K562 (cell line): ENCODE data around the gene USH1G. TPM values are rescaled to one million over a fixed set of nuclear protein-coding genes. Genes with fewer than 3 reads are reported as not detected.

Experiments
- ATAC-seq: fragments of 200-7000 bp; cut with Tn5 transposase; 3 replicates; pipeline ENCODE4 v1.9.1; 2020; ENCODE audit warnings: moderate library complexity
- BruUV-seq: library from RNA; stranded (reverse); fragments of 400-500 nt; replicated peaks from 2 replicates; lab custom pipeline; 2021; lab: Mats Ljungman, UMichigan
- CTCF ChIA-PET: fragments of 300-600 bp; formaldehyde crosslinking; extraction: SDS; loops from one replicate; lab custom pipeline; 2021; ENCODE audit warnings: low intra/inter-chr PET ratio; lab: Yijun Ruan, JAX
- POLR2A ChIA-PET: fragments of 300-600, 350-650 bp; sonication (Branson Sonifier 250); formaldehyde crosslinking; extraction: SDS; loops from one replicate; lab custom pipeline; 2021; ENCODE audit warnings: antibody characterized with exemption, inconsistent platforms; lab: Yijun Ruan, JAX
- DNase-seq, 4 experiments: peaks; one replicate each; pipeline versions ENCODE4 v3.0.0 to v3.0.0-alpha.2; 2011 to 2018; ENCODE audit warnings: low spot score in 3 of 4, mixed read lengths in 3 of 4; ENCODE audit errors: extremely low read depth in 1 of 4
- FAIRE-seq: peaks from 2 replicates; lab custom pipeline; 2011; peaks lifted over from hg19 to GRCh38; lab: Jason Lieb, UNC
- H2AFZ ChIP-seq: 2 replicates; pipeline ENCODE4 v1.6.0; 2011; ENCODE audit warnings: low read depth, low read length, control low read depth, inconsistent platforms
- H3K27ac ChIP-seq: fragments of 200-600 bp; 3 replicates; pipeline ENCODE4 v1.8.0; 2011; ENCODE audit warnings: low read depth, mild to moderate bottlenecking, control low read depth, inconsistent platforms, low read length, moderate library complexity, mixed read lengths; ENCODE audit errors: extremely low read depth
- H3K27me3 ChIP-seq, 2 experiments: fragments of 300-600 bp in 1 of 2; 2 replicates in 1 of 2; 3 replicates in 1 of 2; pipeline versions ENCODE4 v1.6.0 to v1.8.0; 2011; ENCODE audit warnings: inconsistent platforms in 2 of 2, low read length in 2 of 2, mild to moderate bottlenecking in 1 of 2, mixed read lengths in 1 of 2, moderate library complexity in 1 of 2; ENCODE audit not compliant: control insufficient read depth in 2 of 2, insufficient read depth in 2 of 2
- H3K36me3 ChIP-seq: fragments of 300-600 bp; 3 replicates; pipeline ENCODE4 v1.8.0; 2011; ENCODE audit warnings: mild to moderate bottlenecking, low read length, inconsistent platforms; ENCODE audit not compliant: control insufficient read depth, insufficient read depth
- H3K4me1 ChIP-seq, 2 experiments: fragments of 200-600 bp in 1 of 2; replicated peaks in 1 of 2; 2 replicates in 1 of 2; 3 replicates in 1 of 2; pipeline versions ENCODE4 v1.5.1 to v1.8.0; 2011; ENCODE audit warnings: inconsistent platforms in 2 of 2, low read length in 2 of 2, mild to moderate bottlenecking in 1 of 2, mixed read lengths in 1 of 2, moderate library complexity in 1 of 2; ENCODE audit not compliant: control insufficient read depth in 2 of 2, insufficient read depth in 2 of 2
- H3K4me2 ChIP-seq: 2 replicates; pipeline ENCODE4 v1.6.1; 2011; ENCODE audit warnings: low read length, control low read depth, inconsistent platforms, mixed read lengths; ENCODE audit not compliant: insufficient read depth
- H3K4me3 ChIP-seq: fragments of 200-600 bp; sonication (generic), shearing (Covaris generic); 2 replicates; pipeline ENCODE4 v1.5.1; 2016; ENCODE audit warnings: control low read depth, inconsistent platforms
- H3K79me2 ChIP-seq: fragments of 200-600 bp; 3 replicates; pipeline ENCODE4 v1.8.0; 2011; ENCODE audit warnings: low read length, inconsistent platforms; ENCODE audit not compliant: control insufficient read depth, insufficient read depth
- H3K9ac ChIP-seq, 2 experiments: 2 replicates each; pipeline versions ENCODE4 v1.6.0 to v1.6.1; 2011; ENCODE audit warnings: low read depth in 2 of 2, low read length in 2 of 2, control low read depth in 1 of 2, inconsistent platforms in 1 of 2, mild to moderate bottlenecking in 1 of 2, mixed read lengths in 1 of 2; ENCODE audit not compliant: insufficient read depth in 1 of 2
- H3K9me1 ChIP-seq: one replicate; pipeline ENCODE4 v1.6.0; 2011; ENCODE audit warnings: inconsistent platforms, mild to moderate bottlenecking, low read length, moderate library complexity; ENCODE audit not compliant: control insufficient read depth, insufficient read depth
- H3K9me3 ChIP-seq: replicated peaks from 2 replicates; pipeline ENCODE4 v1.5.1; 2011; ENCODE audit warnings: low read depth, low read length, inconsistent platforms; ENCODE audit not compliant: control insufficient read depth, insufficient read depth
- H4K20me1 ChIP-seq: replicated peaks from 2 replicates; pipeline ENCODE4 v1.6.1; 2011; ENCODE audit warnings: low read length, inconsistent platforms, mixed read lengths; ENCODE audit not compliant: control insufficient read depth, insufficient read depth
- NFRKB ChIP-seq: fragments of 450-650 bp; IDR thresholded peaks from 2 replicates; pipeline ENCODE4 v1.6.1; 2016; ENCODE audit warnings: low read depth
- PTRF ChIP-seq: fragments of 450-650 bp; IDR thresholded peaks from 2 replicates; pipeline ENCODE4 v1.6.1; 2016; ENCODE audit warnings: mild to moderate bottlenecking, missing genetic modification characterization, missing compliant biosample characterization
- RBM25 ChIP-seq: fragments of 200-400 bp; formaldehyde crosslinking; IDR thresholded peaks from 2 replicates; pipeline ENCODE4 v1.6.1; 2018; ENCODE audit warnings: low read length, low read depth, moderate library complexity; ENCODE audit not compliant: severe bottlenecking
- SMARCA5 ChIP-seq: fragments of 450-650 bp; IDR thresholded peaks from 2 replicates; pipeline ENCODE4 v1.6.1; 2016
- SUPT5H ChIP-seq: fragments of 450-650 bp; IDR thresholded peaks from 2 replicates; pipeline ENCODE4 v1.6.1; 2016
- ZNF175 ChIP-seq: fragments of 200-800 bp; sonication (Bioruptor generic); IDR thresholded peaks from 2 replicates; pipeline ENCODE4 v1.6.1; 2016; ENCODE audit warnings: low read depth, mild to moderate bottlenecking, missing genetic modification characterization, missing compliant biosample characterization
- ZNF263 ChIP-seq: sonication (generic); formaldehyde crosslinking; IDR thresholded peaks from 2 replicates; pipeline ENCODE4 v1.8.0; 2022; ENCODE audit warnings: mild to moderate bottlenecking, missing genetic modification reagents, borderline replicate concordance
- WGBS: fragments of 100-300 bp; shearing (Covaris generic); methylation state at CpG from one replicate; pipeline ENCODE4 v1.1.6; 2016; ENCODE audit warnings: low coverage, mixed read lengths; ENCODE audit not compliant: insufficient coverage; ENCODE audit errors: missing lambda C conversion rate; 5-methylcytosine and 5-hydroxymethylcytosine counted together
- in situ Hi-C: fragments of 300-500 bp; cut with MboI; formaldehyde crosslinking; loops from 4 replicates; pipeline ENCODE4 v1.15.0; 2018; ENCODE audit warnings: inconsistent platforms, mixed read lengths
- intact Hi-C: fragments of 100-400 bp; cut with micrococcal nuclease; formaldehyde crosslinking; loops from 2 replicates; pipeline ENCODE4 v1.14.2; 2022
- polyA plus RNA-seq, 8 experiments: library from polyadenylated mRNA; depleted of rRNA in 4 of 8; stranded (reverse) in 5 of 8; unstranded in 3 of 8; fragments of >200 nt; fragmentation: Nextera tagmentation in 2 of 8; fragmentation: Illumina TruSeq in 1 of 8; extraction: Ambion mirVana in 2 of 8; extraction: Trizol in 1 of 8; gene quantifications; 2 replicates each; pipeline versions ENCODE4 v1.2.1 to v1.2.3, GENCODE V29; 2011 to 2014; ENCODE audit warnings: inconsistent platforms in 1 of 8, missing spikeins in 1 of 8
- total RNA-seq, 7 experiments: library from RNA; depleted of rRNA in 6 of 7; stranded (reverse); fragments of >200 nt in 6 of 7; fragmentation: Illumina TruSeq in 2 of 7; extraction: Trizol in 2 of 7; gene quantifications; 2 replicates each; pipeline versions ENCODE4 v1.2.1 to v1.2.3, GENCODE V29; 2011 to 2021; ENCODE audit warnings: low replicate concordance in 1 of 7

USH1G gene
- total and polyA plus RNA-seq, 9 of the 15 experiments (the other 6 are each of a cell fraction or from before 2014, with no cell fraction given): 0.22 to 1.00 (median 0.64) TPM; not detected in 2

GRCh38 chr17:74868908-74869255, 54.2 kb downstream of the USH1G start:
- Histone ChIP-seq H3K9ac (peak overlapping the region; percentile 45 to 87), H3K27me3 (no peaks in the 10 kb centered on the region)
- TF ChIP-seq RBM25 (no peak), SMARCA5 (0 out of 2 replicates have a peak, but pooled peaks have one; percentile 37), ZNF175 (peak; percentile 6; the same call in 1 of the 2 replicates), ZNF263 (CRISPR knock-in tag) (peak; percentile 70), NFRKB (peak; percentile 78; the same call in 1 of the 2 replicates), SUPT5H (0 out of 2 replicates have a peak, but pooled peaks have one; percentile 5), PTRF (tag) (no peak)
- TF ChIP-seq, all 486 proteins: peak for 5
- H3K4me3 ChIP-seq: no peak overlapping the region
- H3K4me1 ChIP-seq: peaks cover 54 to 75% of the 10 kb centered on the region in 2 experiments
- intact Hi-C loops (loop anchor here (5.0 kb wide), 2 partner anchors 88 to 122 kb away; partner anchors contain the start of gene NHERF1), in situ Hi-C loops (no loop called here)
- ChIA-PET CTCF (no interaction called here), POLR2A (interaction anchor here (0.5 to 1.8 kb wide), 10 partner anchors 9 to 458 kb away, joined by 3 to 7 read pairs (median 4); partner anchors contain the start of genes HID1 and OTOP2)
- no peak for FAIRE-seq
- peaks cover 45% of the 10 kb centered on the region; the same call in 2 of the 3 replicates for H3K36me3 ChIP-seq
- no TSS peak for BruUV-seq
- H3K27ac ChIP-seq: peak overlapping the region; percentile 89
- 56% methylated on average over 6 of the region's 6 CpGs for WGBS
- H2AFZ ChIP-seq: no peak overlapping the region; the same call in 1 of the 2 replicates
- peaks cover 28% of the 10 kb centered on the region for H3K79me2 ChIP-seq
- DNase-seq: no peak
- H3K4me2 ChIP-seq: peak overlapping the region; percentile 76
- H3K9me3 ChIP-seq: no peaks in the 10 kb centered on the region
- H4K20me1 ChIP-seq: no peaks in the 10 kb centered on the region; the same call in 1 of the 2 replicates
- ATAC-seq: no peak
- H3K9me1 ChIP-seq: no peaks in the 10 kb centered on the region
